Endothelial cell of umbilical vein (primary cell): ENCODE results near the gene CEP104. TPM values are rescaled to one million over a fixed set of nuclear protein-coding genes. Genes with fewer than 3 reads are reported as not detected.

Source experiments
- BruUV-seq: library from RNA; stranded (reverse); fragments of 400-500 nt; replicated peaks from 2 replicates; lab custom pipeline; 2021; lab: Mats Ljungman, UMichigan
- CTCF ChIA-PET: fragments of 300-600, 350-600 bp; sonication (Branson Sonifier 250); formaldehyde crosslinking; loops from one replicate; lab custom pipeline; 2021; ENCODE audit warnings: antibody characterized with exemption, inconsistent platforms; lab: Charles Lee
- POLR2A ChIA-PET: fragments of 300-600, 350-600 bp; sonication (Branson Sonifier 250); formaldehyde crosslinking; loops from one replicate; lab custom pipeline; 2021; ENCODE audit warnings: antibody characterized with exemption, inconsistent platforms; lab: Charles Lee
- DNase-seq: peaks from one replicate; pipeline ENCODE4 v3.0.0-alpha.2; 2011; ENCODE audit warnings: low read depth, low spot score
- FAIRE-seq: peaks from 2 replicates; lab custom pipeline; 2011; peaks lifted over from hg19 to GRCh38; lab: Jason Lieb, UNC
- H2AFZ ChIP-seq: 2 replicates; pipeline ENCODE4 v1.6.0; 2012; ENCODE audit warnings: low read depth, low read length, control low read depth, inconsistent platforms
- H3K27ac ChIP-seq: 2 replicates; pipeline ENCODE4 v1.5.1; 2011; ENCODE audit warnings: low read depth, mild to moderate bottlenecking, control low read depth, low read length, moderate library complexity; ENCODE audit not compliant: insufficient read depth
- H3K27me3 ChIP-seq, 2 experiments: 2 replicates each; pipeline versions ENCODE4 v1.6.0 to v1.6.1; 2011; ENCODE audit warnings: low read length in 2 of 2, mixed read lengths in 1 of 2; ENCODE audit not compliant: control insufficient read depth in 2 of 2, insufficient read depth in 2 of 2
- H3K36me3 ChIP-seq, 2 experiments: 2 replicates in 1 of 2; 3 replicates in 1 of 2; pipeline ENCODE4 v1.5.1; 2011; ENCODE audit warnings: low read length in 2 of 2, mild to moderate bottlenecking in 1 of 2, moderate library complexity in 1 of 2; ENCODE audit not compliant: control insufficient read depth in 2 of 2, insufficient read depth in 2 of 2; ENCODE audit errors: extremely low read depth in 1 of 2
- H3K4me1 ChIP-seq: 3 replicates; pipeline ENCODE4 v1.5.1; 2011; ENCODE audit warnings: mild to moderate bottlenecking, low read length; ENCODE audit not compliant: control insufficient read depth, insufficient read depth; ENCODE audit errors: extremely low read depth
- H3K4me2 ChIP-seq: 2 replicates; pipeline ENCODE4 v1.6.1; 2011; ENCODE audit warnings: low read length, control low read depth, mixed read lengths; ENCODE audit not compliant: insufficient read depth
- H3K4me3 ChIP-seq, 3 experiments: fragments of 200-600 bp in 1 of 3; sonication (generic), shearing (Covaris generic) in 1 of 3; replicated peaks in 1 of 3; 2 replicates each; pipeline ENCODE4 v1.5.1; 2011 to 2016; ENCODE audit warnings: control low read depth in 3 of 3, low read length in 3 of 3, mild to moderate bottlenecking in 2 of 3, inconsistent platforms in 1 of 3, low read depth in 1 of 3, moderate library complexity in 1 of 3; ENCODE audit not compliant: insufficient read depth in 1 of 3
- H3K79me2 ChIP-seq: 2 replicates; pipeline ENCODE4 v1.6.0; 2012; ENCODE audit warnings: low read length, inconsistent platforms; ENCODE audit not compliant: control insufficient read depth, insufficient read depth
- H3K9ac ChIP-seq: replicated peaks from 2 replicates; pipeline ENCODE3; 2011; ENCODE audit warnings: low read length, control low read depth; ENCODE audit not compliant: insufficient read depth; ENCODE audit errors: extremely low read depth
- H3K9me1 ChIP-seq: replicated peaks from 3 replicates; pipeline ENCODE4 v1.6.0; 2011; ENCODE audit warnings: mild to moderate bottlenecking, low read length; ENCODE audit not compliant: control insufficient read depth, insufficient read depth; ENCODE audit errors: extremely low read depth
- H3K9me3 ChIP-seq: replicated peaks from 2 replicates; pipeline ENCODE4 v1.5.1; 2012; ENCODE audit warnings: low read length, inconsistent platforms; ENCODE audit not compliant: control insufficient read depth, insufficient read depth
- H4K20me1 ChIP-seq: replicated peaks from 2 replicates; pipeline ENCODE3; 2011; ENCODE audit warnings: mild to moderate bottlenecking, low read length; ENCODE audit not compliant: control insufficient read depth, insufficient read depth; ENCODE audit errors: extremely low read depth
- CTCF ChIP-seq, 2 donors: IDR thresholded peaks; 1 replicate in 1 of 2; 2 replicates in 1 of 2; pipeline ENCODE4 v1.5.1; 2011; ENCODE audit warnings: low read length in 2 of 2, mild to moderate bottlenecking in 2 of 2, moderate library complexity in 2 of 2, control low read depth in 1 of 2, inconsistent platforms in 1 of 2, low read depth in 1 of 2; ENCODE audit not compliant: insufficient read depth in 1 of 2; ENCODE audit errors: extremely low read depth in 1 of 2
- EZH2 ChIP-seq: IDR thresholded peaks from 2 replicates; pipeline ENCODE4 v1.6.1; 2012; ENCODE audit warnings: borderline replicate concordance, low read depth, mild to moderate bottlenecking, moderate library complexity, low read length, inconsistent platforms; ENCODE audit not compliant: severe bottlenecking
- FOS ChIP-seq: IDR thresholded peaks from 2 replicates; pipeline ENCODE4 v1.6.1; 2011; ENCODE audit warnings: mild to moderate bottlenecking, low read length, moderate library complexity, borderline replicate concordance; ENCODE audit not compliant: insufficient read depth
- GATA2 ChIP-seq: IDR thresholded peaks from 2 replicates; pipeline ENCODE4 v1.7.0; 2011; ENCODE audit warnings: low read depth, mild to moderate bottlenecking, moderate library complexity, mixed read lengths, low read length; ENCODE audit not compliant: insufficient read length, insufficient read depth
- JUN ChIP-seq: IDR thresholded peaks from 2 replicates; pipeline ENCODE4 v1.6.1; 2011; ENCODE audit warnings: borderline replicate concordance, low read depth; ENCODE audit not compliant: insufficient read length, insufficient read depth
- MYC ChIP-seq: IDR thresholded peaks from one replicate; pipeline ENCODE4 v1.6.1; 2011; ENCODE audit warnings: mild to moderate bottlenecking, low read depth, low read length
- POLR2A ChIP-seq: IDR thresholded peaks from 2 replicates; pipeline ENCODE4 v1.6.1; 2012; ENCODE audit warnings: low read depth, mild to moderate bottlenecking, control low read depth, low read length
- POLR2AphosphoS5 ChIP-seq: IDR thresholded peaks from 2 replicates; pipeline ENCODE4 v1.6.1; 2012; ENCODE audit warnings: low read depth, mild to moderate bottlenecking, control low read depth, low read length, moderate library complexity; ENCODE audit not compliant: insufficient read depth
- dilution Hi-C: fragments of 300-500 bp; cut with MboI; formaldehyde crosslinking; loops from one replicate; pipeline ENCODE4 v1.15.0; 2019; ENCODE audit warnings: low sequenced_read_pairs; ENCODE audit not compliant: extremely low pct_ligation_motif_present
- intact Hi-C: fragments of 100-400 bp; cut with micrococcal nuclease; formaldehyde crosslinking; loops from one replicate; pipeline ENCODE4 v1.10.0; 2022
- polyA plus RNA-seq, 4 experiments: library from polyadenylated mRNA; depleted of rRNA in 3 of 4; stranded (reverse) in 3 of 4; unstranded in 1 of 4; fragments of >200 nt; gene quantifications; 2 replicates each; pipeline versions ENCODE4 v1.2.1 to v1.2.3, GENCODE V29; 2011 to 2012; ENCODE audit warnings: missing spikeins in 1 of 4
- total RNA-seq: library from RNA; stranded (reverse); gene quantifications from 2 replicates; pipeline ENCODE4 v1.2.3, GENCODE V29; 2021
- TF ChIP-seq, protein P1 (sequence below): IDR thresholded peaks from 2 replicates; pipeline ENCODE4 v1.6.1; 2011; ENCODE audit not compliant: insufficient read depth, insufficient read length

Gene CEP104
- total and polyA plus RNA-seq, 2 donors (not counting 3 experiments of a cell fraction or from before 2014, with no cell fraction given): 12.4 to 43.0 TPM

DNA sequence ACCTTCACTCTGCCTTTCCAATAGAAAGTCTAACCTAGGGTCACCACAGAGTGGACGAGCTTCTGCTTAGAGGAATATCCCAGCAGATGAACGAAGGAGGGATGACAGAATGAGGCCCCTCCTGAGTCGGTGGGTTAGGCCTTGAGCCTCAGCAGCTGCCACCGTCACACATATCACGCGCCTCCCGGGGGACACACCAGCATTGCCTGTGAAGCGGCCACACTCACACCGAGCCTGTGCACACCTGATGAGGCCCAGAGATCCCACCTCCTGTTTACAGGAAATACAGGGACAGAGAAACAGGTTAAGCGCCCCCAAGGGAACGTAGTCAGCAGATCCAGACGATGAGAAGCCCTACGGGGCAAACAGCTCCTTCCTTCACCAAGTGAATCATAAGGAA, 35.6 kb downstream of the CEP104 start:
- Histone ChIP-seq H3K4me1 (no peaks in the 10 kb centered on the region), H3K4me3 (no peak overlapping the region), H3K9me1 (no peaks in the 10 kb centered on the region), H2AFZ (no peak overlapping the region), H3K4me2 (no peak overlapping the region), H3K9ac (no peak overlapping the region), H3K9me3 (no peaks in the 10 kb centered on the region), H3K27ac (no peak overlapping the region), H3K27me3 (no peaks in the 10 kb centered on the region), H3K36me3 (peaks cover 0 to 9% of the 10 kb centered on the region in 2 experiments), H4K20me1 (no peaks in the 10 kb centered on the region), H3K79me2 (no peaks in the 10 kb centered on the region)
- intact Hi-C loops (no loop called here), dilution Hi-C loops (no loop called here)
- DNase-seq (no peak), FAIRE-seq (no peak)
- POLR2A ChIA-PET: interaction anchor here (0.6 kb wide), 1 partner anchor 371 kb away, joined by 7 read pairs; no protein-coding TSS in a partner anchor
- CTCF ChIA-PET: no interaction called here
- TF ChIP-seq GATA2: no peak
- no peak for TF ChIP-seq EZH2
- TF ChIP-seq CTCF (IDR thresholded peaks at IDR 0.05; ENCODE audit: extremely low read depth in 1 of 2, insufficient read depth in 1 of 2, low read depth in 1 of 2, low read length in 2 of 2): no peak
- no peak for TF ChIP-seq MYC
- no peak for TF ChIP-seq FOS
- no peak for TF ChIP-seq JUN
- no peak for TF ChIP-seq POLR2A
- TF ChIP-seq, protein P1, sequence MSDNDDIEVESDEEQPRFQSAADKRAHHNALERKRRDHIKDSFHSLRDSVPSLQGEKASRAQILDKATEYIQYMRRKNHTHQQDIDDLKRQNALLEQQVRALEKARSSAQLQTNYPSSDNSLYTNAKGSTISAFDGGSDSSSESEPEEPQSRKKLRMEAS: no peak
- TF ChIP-seq POLR2AphosphoS5: no peak
- no TSS peak for BruUV-seq
